ENCODE measurements around the gene RNF224. TPM values are rescaled to one million over a fixed set of nuclear protein-coding genes. Genes with fewer than 3 reads are reported as not detected.

The RNF224 gene
- total and polyA plus RNA-seq, 2 of the 13 experiments (the other 11 are each of a cell fraction or from before 2014, with no cell fraction given), result 0.09 TPM; not detected in 1

DNA sequence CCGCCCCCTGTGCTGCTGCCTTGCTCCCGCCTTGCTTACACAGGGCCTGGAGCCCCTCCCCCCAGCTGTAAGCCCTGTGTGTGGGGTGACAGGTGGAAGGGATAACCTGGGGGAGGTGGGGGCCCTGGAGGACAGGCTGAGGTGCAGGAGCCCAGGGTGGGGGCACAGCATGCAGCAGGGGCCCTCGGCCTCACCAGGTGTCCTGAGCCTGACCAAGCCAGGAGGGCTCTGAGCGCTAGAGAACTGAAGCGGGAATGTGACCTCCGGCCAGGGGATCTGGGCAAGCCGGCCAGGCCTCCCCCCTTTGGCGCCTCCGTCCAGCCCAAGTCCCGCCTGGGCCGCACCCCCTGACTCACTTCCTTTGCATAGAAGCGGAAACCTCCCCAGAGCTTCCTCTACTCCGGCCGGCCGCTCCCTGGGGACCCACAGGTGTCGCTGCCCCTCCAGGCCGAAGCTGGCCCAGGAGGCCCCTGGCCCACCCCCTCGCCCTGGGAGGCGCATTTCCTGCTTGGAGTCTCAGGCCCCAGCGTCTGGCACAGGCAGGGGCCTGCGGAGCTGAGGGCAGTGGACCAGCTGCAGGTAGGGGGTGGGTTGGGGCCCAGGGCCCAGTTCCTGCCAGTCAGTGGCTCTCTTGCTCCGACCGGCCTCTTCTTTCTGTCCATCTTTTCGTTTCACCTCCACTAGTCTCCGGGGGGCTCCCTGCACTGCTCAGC is 50.2 kb downstream of the RNF224 start, which contains the start of gene TOR4A (continued):
- TF ChIP-seq MIER3 (CRISPR knock-in tag; IDR thresholded peaks at IDR 0.05; ENCODE audit: borderline replicate concordance) (0 out of 2 replicates have a peak, but pooled peaks have one; percentile 24), JUNB (CRISPR knock-in tag; IDR thresholded peaks at IDR 0.05; ENCODE audit: borderline replicate concordance) (no peak), ZNF512B (CRISPR knock-in tag; IDR thresholded peaks at IDR 0.05; ENCODE audit: borderline replicate concordance) (no peak), ELF3 (CRISPR knock-in tag; IDR thresholded peaks at IDR 0.05) (peak; percentile 96), ZGPAT (CRISPR knock-in tag; IDR thresholded peaks at IDR 0.05) (peak; percentile 86), CBX1 (IDR thresholded peaks at IDR 0.05; ENCODE audit: low read depth) (peak; percentile 33), GATAD2A (CRISPR knock-in tag; IDR thresholded peaks at IDR 0.05) (peak; percentile 65; the same call in 1 of the 2 replicates)
- TF ChIP-seq, protein P1, sequence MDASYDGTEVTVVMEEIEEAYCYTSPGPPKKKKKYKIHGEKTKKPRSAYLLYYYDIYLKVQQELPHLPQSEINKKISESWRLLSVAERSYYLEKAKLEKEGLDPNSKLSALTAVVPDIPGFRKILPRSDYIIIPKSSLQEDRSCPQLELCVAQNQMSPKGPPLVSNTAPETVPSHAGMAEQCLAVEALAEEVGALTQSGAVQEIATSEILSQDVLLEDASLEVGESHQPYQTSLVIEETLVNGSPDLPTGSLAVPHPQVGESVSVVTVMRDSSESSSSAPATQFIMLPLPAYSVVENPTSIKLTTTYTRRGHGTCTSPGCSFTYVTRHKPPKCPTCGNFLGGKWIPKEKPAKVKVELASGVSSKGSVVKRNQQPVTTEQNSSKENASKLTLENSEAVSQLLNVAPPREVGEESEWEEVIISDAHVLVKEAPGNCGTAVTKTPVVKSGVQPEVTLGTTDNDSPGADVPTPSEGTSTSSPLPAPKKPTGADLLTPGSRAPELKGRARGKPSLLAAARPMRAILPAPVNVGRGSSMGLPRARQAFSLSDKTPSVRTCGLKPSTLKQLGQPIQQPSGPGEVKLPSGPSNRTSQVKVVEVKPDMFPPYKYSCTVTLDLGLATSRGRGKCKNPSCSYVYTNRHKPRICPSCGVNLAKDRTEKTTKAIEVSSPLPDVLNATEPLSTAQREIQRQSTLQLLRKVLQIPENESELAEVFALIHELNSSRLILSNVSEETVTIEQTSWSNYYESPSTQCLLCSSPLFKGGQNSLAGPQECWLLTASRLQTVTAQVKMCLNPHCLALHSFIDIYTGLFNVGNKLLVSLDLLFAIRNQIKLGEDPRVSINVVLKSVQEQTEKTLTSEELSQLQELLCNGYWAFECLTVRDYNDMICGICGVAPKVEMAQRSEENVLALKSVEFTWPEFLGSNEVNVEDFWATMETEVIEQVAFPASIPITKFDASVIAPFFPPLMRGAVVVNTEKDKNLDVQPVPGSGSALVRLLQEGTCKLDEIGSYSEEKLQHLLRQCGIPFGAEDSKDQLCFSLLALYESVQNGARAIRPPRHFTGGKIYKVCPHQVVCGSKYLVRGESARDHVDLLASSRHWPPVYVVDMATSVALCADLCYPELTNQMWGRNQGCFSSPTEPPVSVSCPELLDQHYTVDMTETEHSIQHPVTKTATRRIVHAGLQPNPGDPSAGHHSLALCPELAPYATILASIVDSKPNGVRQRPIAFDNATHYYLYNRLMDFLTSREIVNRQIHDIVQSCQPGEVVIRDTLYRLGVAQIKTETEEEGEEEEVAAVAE (CRISPR knock-in tag; IDR thresholded peaks at IDR 0.05; ENCODE audit: borderline replicate concordance), result peak; percentile 78; the same call in 1 of the 2 replicates
- TF ChIP-seq, protein P2, sequence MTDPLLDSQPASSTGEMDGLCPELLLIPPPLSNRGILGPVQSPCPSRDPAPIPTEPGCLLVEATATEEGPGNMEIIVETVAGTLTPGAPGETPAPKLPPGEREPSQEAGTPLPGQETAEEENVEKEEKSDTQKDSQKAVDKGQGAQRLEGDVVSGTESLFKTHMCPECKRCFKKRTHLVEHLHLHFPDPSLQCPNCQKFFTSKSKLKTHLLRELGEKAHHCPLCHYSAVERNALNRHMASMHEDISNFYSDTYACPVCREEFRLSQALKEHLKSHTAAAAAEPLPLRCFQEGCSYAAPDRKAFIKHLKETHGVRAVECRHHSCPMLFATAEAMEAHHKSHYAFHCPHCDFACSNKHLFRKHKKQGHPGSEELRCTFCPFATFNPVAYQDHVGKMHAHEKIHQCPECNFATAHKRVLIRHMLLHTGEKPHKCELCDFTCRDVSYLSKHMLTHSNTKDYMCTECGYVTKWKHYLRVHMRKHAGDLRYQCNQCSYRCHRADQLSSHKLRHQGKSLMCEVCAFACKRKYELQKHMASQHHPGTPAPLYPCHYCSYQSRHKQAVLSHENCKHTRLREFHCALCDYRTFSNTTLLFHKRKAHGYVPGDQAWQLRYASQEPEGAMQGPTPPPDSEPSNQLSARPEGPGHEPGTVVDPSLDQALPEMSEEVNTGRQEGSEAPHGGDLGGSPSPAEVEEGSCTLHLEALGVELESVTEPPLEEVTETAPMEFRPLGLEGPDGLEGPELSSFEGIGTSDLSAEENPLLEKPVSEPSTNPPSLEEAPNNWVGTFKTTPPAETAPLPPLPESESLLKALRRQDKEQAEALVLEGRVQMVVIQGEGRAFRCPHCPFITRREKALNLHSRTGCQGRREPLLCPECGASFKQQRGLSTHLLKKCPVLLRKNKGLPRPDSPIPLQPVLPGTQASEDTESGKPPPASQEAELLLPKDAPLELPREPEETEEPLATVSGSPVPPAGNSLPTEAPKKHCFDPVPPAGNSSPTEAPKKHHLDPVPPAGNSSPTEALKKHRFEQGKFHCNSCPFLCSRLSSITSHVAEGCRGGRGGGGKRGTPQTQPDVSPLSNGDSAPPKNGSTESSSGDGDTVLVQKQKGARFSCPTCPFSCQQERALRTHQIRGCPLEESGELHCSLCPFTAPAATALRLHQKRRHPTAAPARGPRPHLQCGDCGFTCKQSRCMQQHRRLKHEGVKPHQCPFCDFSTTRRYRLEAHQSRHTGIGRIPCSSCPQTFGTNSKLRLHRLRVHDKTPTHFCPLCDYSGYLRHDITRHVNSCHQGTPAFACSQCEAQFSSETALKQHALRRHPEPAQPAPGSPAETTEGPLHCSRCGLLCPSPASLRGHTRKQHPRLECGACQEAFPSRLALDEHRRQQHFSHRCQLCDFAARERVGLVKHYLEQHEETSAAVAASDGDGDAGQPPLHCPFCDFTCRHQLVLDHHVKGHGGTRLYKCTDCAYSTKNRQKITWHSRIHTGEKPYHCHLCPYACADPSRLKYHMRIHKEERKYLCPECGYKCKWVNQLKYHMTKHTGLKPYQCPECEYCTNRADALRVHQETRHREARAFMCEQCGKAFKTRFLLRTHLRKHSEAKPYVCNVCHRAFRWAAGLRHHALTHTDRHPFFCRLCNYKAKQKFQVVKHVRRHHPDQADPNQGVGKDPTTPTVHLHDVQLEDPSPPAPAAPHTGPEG (CRISPR knock-in tag; IDR thresholded peaks at IDR 0.05), result peak; percentile 63; the same call in 1 of the 2 replicates
- TF ChIP-seq, protein P3, sequence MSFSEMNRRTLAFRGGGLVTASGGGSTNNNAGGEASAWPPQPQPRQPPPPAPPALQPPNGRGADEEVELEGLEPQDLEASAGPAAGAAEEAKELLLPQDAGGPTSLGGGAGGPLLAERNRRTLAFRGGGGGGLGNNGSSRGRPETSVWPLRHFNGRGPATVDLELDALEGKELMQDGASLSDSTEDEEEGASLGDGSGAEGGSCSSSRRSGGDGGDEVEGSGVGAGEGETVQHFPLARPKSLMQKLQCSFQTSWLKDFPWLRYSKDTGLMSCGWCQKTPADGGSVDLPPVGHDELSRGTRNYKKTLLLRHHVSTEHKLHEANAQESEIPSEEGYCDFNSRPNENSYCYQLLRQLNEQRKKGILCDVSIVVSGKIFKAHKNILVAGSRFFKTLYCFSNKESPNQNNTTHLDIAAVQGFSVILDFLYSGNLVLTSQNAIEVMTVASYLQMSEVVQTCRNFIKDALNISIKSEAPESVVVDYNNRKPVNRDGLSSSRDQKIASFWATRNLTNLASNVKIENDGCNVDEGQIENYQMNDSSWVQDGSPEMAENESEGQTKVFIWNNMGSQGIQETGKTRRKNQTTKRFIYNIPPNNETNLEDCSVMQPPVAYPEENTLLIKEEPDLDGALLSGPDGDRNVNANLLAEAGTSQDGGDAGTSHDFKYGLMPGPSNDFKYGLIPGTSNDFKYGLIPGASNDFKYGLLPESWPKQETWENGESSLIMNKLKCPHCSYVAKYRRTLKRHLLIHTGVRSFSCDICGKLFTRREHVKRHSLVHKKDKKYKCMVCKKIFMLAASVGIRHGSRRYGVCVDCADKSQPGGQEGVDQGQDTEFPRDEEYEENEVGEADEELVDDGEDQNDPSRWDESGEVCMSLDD (CRISPR knock-in tag; IDR thresholded peaks at IDR 0.05; ENCODE audit: borderline replicate concordance), result peak; percentile 88
